Central memory CD4-positive, alpha-beta T cell (primary cell): ENCODE data around the gene HAVCR1.
"Not testable (repeated sequence)": the region's sequence is repeated elsewhere in the genome, so short reads cannot be mapped to it uniquely, and the experiment has no call there.

Experiments used
- DNase-seq: peaks from one replicate; pipeline ENCODE4 v3.0.0; 2022

HAVCR1 gene

DNA sequence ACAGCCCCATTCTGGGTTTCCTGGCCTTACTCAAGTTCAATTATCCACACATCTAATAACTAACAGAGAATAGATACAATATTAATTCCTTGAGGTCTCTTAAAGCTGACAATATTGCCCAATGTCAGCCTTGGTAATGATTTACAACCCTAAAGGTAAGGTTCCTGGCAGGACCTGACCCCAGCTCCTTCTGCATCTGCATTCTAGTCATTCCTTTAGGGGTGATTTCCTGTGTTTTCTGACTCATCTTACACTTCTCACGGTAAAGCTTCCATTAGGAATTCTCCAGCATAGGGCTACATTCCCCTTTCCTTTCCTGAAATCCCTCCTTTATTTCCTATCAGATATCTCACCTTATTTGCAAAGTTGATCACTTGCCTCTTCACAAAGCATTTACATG lies 9.3 kb downstream of the HAVCR1 start:
- no peak for DNase-seq

DNA sequence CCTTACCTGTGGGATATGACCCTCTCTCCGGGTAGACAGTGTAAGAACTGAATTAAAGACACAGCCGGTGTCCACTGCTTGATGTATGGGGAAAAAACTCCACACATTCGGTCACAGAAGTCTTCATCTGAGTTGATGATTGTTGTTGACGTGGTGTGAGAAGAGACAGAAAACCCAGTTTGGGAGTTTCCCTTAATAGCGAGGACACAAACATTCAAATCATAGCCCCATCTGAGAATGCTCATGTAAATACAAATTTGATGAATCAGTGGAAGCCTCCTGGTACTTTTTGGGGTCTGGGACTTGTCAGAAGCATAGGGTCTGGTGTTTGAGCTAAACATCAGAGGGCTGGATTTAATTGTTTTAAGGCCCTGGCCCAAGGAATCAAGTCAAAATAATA lies 11.0 kb downstream of the HAVCR1 start:
- DNase-seq: no peak

DNA sequence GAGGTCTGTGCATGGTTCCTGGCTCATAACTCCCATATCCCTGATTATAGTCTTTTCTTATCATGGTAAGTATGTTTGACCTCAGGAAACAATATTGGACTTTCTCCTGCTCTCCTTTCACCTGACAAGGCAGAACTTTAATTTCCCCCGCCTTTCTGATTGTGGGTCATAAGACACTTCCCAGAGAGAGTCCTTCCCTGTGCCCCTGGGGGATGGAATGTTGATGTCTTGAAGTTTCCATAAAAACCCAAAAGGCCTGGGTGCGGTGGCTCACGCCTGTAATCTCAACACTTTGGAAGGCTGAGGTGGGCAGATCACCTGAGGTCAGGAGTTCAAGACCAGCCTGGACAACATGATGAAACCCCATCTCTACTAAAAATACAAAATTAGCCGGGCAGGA lies 11.9 kb downstream of the HAVCR1 start:
- DNase-seq: not testable (repeated sequence)

GRCh38 chr5:157046041-157046440 lies 12.9 kb downstream of the HAVCR1 start:
- DNase-seq: no peak

GRCh38 chr5:157045601-157046000 lies 13.3 kb downstream of the HAVCR1 start:
- no peak for DNase-seq

- no peak for DNase-seq
Measured at GRCh38 chr5:157038568-157039187, 20.2 kb downstream of the HAVCR1 start.

DNA sequence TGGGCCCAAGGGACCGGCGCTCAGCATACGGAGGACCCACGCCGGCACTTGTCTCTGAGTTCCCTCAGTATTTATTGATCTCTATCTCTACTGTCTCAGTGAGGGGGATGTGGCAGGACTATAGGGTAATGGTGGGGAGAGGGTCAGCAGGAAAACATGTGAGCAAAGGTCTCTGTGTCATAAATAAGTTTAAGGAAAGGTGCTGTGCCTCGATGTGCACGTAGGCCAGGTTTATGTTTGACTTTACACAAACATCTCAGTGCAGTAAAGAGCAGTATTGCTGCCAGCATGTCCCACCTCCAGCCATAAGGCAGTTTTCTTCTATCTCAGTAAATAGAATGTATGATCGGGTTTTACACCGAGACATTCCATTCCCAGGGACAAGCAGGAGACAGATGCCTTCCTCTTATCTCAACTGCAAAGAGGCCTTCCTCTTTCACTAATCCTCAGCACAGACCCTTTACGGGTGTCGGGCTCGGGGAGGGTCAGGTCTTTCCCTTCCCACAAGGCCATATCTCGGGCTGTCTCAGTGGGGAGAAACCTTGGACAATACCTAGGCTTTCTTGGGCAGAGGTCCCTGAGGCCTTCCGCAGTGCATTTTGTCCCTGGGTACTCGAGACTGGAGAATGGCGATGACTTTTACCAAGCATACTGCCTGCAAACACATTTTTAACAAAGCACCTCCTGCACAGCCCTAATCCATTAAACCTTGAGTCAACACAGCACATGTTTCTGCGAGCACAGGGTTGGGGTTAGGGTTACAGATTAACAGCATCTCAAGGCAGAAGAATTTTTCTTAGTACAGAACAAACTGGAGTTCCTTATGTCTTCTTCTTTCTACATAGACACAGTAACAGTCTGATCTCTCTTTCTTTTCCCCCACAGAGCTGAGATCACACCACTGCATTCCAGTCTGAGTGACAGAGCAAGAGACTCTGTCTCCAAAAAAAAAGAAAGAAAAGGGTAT lies 24.5 kb downstream of the HAVCR1 start:
- not testable (repeated sequence) for DNase-seq

DNA sequence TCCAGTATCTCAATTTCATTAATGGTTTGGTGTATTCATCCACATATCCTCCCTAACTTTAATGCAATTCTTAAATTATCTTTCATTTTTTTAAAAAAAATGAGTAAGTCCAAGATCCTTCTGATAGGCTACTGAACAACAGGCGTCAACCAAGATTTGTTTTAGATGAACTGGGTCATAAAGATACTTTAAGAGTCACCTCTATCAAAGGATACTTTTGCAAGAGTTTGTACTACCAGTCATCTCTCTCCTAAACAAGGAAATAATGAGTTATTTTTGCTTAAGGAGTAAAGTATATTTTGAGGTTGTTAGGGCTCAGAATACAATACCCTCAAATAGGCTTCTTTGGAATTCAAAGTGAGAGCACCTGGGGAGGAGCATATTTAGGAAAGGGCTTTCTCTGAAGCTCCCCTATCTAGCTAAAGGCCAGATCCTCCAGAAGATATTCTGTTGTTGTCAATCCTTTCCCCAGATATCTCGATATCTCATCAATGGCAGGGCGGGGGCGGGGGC lies 25.8 kb downstream of the HAVCR1 start:
- DNase-seq: no peak

GRCh38 chr5:157030692-157031091 lies 28.2 kb downstream of the HAVCR1 start:
- no peak for DNase-seq

GRCh38 chr5:157029457-157029856 lies 29.5 kb downstream of the HAVCR1 start:
- DNase-seq: no peak

DNA sequence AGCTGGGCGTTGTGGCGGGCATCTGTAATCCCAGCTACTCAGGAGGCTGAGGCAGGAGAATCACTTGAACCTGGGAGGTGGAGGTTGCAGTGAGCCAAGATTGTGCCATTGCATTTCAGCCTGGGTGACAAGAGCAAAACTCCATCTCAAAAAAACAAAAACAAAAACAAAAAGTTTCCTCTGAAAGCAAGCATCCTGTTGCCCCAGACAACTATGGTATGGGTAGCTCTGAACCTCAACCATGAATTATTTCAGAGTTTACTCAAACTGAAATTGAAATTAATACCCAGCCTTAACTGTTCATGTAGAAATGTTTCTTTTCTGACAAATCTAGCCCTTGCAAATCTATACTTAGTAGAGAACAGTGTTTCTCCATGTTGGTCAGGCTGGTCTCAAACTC lies 31.3 kb downstream of the HAVCR1 start:
- not testable (repeated sequence) for DNase-seq

DNA sequence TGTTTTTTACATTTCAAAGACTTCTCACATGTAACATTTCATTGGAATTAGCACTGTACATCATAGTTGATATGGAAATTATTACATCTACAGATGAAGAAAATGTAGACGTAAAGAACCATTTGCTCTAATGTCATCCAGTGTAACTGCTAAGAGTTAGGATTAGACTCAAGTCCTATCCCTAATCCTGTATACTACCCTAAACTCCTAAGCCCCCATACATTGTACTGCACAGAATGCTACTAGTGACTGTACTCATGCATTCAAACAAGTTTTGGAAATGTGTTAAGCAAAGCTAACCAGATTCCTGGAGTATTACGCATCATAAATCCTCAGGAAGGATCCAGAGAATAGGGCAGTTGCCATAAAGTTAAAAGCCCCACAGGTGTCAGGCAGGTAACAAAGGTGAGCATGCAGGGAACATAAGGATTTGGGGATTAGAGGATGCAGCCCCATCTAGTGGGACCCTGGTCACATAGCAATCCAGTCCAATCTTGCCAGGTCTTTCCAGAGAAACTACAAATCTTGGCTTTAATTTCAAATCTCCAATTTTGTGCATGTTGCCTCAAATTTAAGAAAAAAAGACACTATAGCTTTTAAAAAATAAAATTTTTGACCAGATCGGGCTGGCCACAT lies 32.0 kb downstream of the HAVCR1 start:
- DNase-seq: no peak

DNA sequence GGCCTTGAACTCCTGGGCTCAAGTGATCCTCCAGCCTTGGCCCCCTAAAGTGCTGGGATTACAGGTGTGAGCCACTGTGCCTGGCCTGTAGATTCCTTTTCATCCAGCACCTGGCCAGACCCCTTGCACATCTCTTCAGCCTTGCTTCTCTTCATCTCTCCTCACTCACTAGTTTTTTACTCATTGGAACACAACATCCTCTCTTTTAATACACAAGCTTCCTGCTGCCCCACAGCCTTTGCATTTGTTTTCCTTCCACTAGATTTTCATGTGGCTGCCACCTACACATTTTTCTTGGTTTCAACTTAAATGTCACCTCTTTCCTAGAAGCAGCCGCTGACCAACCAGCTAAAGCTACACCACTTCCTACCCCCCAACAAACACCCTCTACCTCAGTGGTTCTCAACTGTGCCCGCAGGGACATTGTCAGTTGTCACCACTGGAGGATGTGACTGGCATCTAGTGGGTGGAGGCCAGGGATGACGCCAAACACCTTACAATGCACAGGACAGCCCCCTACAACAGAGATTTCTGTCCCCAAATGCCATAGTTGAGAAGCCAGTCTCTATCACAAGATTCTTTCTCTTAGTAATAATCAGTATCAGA lies 33.7 kb downstream of the HAVCR1 start:
- peak; percentile 56 for DNase-seq

GRCh38 chr5:157024208-157024959 lies 34.5 kb downstream of the HAVCR1 start:
- DNase-seq: no peak

DNA sequence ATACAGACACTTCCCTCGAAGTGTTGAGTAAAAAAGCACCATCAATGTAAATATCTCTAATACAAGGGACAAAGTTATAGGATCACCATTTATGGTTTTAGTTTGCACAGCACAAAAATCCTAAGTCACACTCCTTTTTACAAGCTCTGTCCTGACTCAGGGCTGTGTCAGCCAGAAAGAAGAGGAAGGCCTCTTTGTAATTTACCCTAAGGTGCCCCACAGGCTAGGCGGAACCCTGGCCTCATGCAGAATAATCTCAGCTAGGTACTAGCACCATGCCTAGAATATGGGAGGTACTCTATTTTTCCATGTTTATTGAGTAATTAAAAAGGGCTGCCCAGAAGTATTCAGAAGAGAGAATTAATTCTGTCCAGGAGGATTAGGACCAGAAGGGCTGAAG lies 36.9 kb downstream of the HAVCR1 start:
- DNase-seq: no peak

DNA sequence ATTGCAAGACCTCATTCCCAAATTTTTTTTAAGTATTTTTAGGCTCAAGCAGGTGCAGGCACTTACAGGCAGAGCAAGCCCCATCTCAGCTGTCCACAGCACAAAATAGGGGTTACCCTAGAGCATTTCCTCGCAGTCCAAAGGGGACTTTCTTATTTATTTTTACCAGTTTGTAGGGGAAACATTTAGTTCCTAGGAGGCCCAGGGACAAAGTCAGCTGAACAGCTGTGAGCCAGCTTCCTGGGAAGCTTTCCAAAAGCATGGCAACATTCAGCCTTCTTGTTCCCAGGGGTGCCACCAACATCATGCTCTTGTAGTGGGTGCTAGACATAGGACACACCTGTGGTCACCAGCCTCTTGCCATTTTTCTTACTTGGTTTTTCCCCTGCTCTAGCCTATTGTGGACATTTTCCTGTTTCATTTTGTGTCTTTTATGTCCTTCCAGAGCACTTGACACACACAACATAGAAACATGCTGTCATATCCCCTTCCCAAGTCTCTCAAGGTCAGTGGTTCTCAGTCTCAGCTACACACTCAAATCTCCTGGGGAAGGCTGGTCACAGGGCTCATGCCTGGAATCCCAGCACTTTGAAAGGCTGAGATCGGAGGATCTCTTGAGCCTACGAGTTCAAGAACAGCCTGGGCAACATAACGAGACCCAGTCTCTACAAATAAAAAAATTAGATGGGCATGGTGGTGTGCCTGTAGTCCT lies 38.2 kb downstream of the HAVCR1 start:
- DNase-seq: no peak

DNA sequence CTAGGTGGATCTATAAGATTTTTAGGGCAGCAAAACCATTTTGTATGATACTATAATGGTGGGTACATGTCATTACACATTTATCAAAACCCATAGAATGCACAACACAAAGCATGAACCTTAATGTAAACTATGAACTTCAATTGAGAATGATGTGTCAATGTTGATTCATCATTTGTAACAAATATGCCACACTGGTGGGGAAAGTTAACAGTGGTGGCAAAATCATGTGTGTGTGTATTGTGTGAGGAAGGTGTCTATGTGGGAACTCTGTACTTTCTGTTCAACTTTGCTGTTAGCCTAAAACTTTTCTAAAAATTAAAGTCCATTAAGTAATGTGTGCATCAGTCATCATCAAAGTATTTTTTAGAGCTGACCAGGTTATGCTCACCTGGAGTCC lies 38.9 kb downstream of the HAVCR1 start:
- no peak for DNase-seq

DNA sequence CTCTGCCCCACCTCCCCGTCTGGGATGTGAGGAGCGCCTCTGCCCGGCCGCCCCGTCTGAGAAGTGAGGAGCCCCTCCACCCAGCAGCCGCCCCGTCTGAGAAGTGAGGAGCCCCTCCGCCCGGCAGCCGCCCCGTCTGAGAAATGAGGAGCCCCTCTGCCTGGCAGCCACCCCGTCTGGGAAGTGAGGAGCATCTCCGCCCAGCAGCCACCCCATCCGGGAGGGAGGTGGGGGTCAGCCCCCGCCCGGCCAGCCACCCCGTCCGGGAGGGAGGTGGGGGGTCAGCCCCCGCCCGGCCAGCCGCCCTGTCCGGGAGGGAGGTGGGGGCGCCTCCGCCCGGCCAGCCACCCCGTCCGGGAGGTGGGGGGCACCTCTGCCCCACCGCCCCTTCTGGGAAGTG lies 44.8 kb downstream of the HAVCR1 start:
- DNase-seq: not testable (repeated sequence)

GRCh38 chr5:157006262-157006661 lies 52.7 kb downstream of the HAVCR1 start:
- no peak for DNase-seq

DNA sequence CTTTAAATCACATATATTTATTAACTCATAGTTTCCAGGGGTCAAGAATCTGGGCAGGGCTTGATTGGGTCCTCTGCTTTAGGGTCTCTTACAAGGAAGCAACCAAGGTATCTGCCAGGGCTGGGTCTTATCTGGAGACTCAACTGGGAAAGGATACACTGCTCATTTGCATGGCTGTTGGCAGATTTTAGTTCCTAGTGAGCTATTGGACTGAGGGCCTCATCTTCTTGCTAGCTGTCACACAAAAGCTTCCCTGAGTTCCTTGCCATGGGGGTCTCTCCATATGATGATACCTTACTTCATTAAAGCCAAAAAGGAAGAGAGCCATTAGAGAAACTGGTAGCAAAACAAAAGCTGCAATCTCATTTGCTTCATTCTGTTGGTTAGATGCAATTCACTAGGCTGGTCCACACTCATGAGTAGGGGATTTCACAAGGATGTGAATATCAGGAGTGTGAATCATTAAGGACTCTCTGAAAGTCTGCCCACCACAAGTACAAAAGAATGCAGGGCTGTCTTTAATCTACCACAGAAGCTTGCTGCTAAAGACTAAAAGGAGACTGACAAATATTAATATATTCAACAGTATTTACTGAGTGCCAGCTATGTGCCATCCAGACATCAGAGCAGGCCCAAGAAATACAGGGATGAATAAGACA lies 53.9 kb downstream of the HAVCR1 start:
- no peak for DNase-seq

DNA sequence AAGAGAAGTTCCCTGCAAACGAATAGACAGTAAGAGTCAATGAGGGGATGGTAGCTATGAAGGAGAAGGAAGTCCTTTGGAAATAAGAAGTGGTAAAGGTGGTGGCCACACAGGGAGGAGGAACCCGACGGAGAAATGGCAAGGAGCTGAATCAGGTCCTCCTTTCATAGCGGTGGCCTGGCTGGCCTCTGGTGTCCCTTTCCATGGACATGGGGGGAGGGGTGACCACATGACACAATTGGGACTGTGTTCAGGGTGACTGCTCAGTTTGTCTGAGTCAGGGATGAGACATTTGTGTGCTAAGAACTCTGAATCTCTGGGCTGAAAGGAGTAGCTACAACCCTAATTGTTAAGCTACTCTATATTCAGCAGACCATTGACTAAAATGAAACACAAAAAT lies 67.2 kb downstream of the HAVCR1 start:
- DNase-seq: no peak
